Astrocyte of the spinal cord (primary cell): ENCODE measurements around the gene INSIG2.

ENCODE experiments used
- DNase-seq: peaks from one replicate; pipeline ENCODE4 v3.0.0; 2011; ENCODE audit warnings: low read depth, low spot score
- H3K4me3 ChIP-seq: 2 replicates; pipeline ENCODE4 v1.5.1; 2011; ENCODE audit warnings: low read depth, mild to moderate bottlenecking, low read length, moderate library complexity
- in situ Hi-C: cut with HindIII; loops from 2 replicates; pipeline ENCODE4 v1.10.0; 2017; ENCODE audit warnings: low sequenced_read_pairs
- TF ChIP-seq, protein P1 (sequence below): IDR thresholded peaks from 2 replicates; pipeline ENCODE4 v1.5.1; 2012; ENCODE audit warnings: low read depth, mild to moderate bottlenecking, low read length, inconsistent platforms

Gene INSIG2

DNA sequence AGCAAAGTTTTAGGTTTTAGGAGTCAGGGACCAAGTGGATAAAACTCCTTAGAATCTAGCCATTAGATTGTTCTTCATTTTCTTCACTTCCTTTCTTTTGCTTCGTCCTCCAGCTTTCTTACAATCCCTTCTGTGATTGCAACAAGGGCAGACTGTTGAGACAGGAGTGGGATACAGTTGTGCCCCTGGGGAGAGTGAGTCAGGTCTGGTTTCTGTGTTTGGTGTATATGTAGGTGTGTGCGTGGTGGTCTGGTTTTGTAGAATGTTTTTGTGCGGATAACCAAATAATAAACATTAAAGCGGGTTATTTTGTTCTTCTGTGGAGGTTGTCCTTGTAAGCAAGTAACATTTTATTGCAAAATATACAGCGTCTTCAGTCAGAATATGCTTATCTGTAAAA lies 7.3 kb downstream of the INSIG2 start:
- no peak overlapping the region for H3K4me3 ChIP-seq
- in situ Hi-C loops, result no loop called here
- TF ChIP-seq, protein P1, sequence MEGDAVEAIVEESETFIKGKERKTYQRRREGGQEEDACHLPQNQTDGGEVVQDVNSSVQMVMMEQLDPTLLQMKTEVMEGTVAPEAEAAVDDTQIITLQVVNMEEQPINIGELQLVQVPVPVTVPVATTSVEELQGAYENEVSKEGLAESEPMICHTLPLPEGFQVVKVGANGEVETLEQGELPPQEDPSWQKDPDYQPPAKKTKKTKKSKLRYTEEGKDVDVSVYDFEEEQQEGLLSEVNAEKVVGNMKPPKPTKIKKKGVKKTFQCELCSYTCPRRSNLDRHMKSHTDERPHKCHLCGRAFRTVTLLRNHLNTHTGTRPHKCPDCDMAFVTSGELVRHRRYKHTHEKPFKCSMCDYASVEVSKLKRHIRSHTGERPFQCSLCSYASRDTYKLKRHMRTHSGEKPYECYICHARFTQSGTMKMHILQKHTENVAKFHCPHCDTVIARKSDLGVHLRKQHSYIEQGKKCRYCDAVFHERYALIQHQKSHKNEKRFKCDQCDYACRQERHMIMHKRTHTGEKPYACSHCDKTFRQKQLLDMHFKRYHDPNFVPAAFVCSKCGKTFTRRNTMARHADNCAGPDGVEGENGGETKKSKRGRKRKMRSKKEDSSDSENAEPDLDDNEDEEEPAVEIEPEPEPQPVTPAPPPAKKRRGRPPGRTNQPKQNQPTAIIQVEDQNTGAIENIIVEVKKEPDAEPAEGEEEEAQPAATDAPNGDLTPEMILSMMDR, result no peak
- no peak for DNase-seq

DNA sequence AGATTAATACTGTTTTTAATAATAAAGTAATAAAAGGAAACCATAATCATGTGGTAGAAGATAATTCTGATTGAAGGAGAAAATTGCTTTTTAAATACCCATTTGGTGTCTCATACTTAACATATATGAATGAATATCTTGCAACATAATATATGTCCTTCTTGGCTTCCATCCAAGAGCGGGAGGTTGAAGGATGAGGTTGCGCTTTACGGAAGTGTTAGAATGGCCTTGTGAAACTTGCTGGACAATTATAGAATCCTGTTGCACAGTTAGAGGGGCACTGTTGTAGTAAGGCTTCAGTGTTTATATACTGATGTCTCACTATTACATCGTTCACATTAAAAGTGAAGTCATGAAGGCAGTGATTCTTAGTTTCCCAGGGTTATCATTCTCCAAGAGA lies 9.4 kb downstream of the INSIG2 start:
- DNase-seq, result no peak
- no peak overlapping the region for H3K4me3 ChIP-seq
- TF ChIP-seq, protein P1, result no peak
- in situ Hi-C loops, result no loop called here

DNA sequence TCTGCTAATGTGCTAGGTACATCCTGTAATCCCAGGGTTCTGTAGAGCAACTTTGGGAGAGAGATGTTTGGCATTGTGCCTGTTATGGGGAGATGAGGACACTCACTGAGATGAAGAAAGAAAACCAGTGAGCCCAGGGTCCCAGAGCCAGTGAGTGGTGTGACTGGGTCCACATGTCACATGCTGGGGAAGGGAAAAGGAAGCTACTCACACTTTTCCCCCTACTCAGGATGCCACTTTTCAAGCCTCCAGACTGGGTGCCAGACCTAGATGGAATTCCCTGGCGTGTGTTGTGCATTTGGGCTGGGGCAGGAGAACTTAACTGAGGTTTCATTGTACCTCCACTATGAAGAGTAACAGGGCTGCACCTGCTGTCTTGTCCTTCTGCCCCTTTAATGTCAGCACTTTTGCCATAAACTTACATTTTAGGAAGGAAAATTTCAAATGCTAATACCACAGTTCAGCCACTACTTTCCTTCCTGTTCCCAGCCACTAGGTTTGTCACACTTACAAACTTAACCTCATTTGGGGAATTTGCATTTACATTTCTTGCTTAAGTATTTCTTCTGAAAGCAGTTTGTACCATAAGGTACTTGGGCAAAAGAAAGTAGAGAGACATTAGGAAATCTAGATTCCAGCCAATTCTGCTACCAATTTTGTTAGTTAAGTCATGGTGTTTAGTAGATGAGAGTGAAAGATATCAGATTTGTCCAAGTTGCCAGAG lies 10.2 kb downstream of the INSIG2 start:
- H3K4me3 ChIP-seq, result no peak overlapping the region
- no peak for DNase-seq
- in situ Hi-C loops, result no loop called here
- TF ChIP-seq, protein P1, result no peak

DNA sequence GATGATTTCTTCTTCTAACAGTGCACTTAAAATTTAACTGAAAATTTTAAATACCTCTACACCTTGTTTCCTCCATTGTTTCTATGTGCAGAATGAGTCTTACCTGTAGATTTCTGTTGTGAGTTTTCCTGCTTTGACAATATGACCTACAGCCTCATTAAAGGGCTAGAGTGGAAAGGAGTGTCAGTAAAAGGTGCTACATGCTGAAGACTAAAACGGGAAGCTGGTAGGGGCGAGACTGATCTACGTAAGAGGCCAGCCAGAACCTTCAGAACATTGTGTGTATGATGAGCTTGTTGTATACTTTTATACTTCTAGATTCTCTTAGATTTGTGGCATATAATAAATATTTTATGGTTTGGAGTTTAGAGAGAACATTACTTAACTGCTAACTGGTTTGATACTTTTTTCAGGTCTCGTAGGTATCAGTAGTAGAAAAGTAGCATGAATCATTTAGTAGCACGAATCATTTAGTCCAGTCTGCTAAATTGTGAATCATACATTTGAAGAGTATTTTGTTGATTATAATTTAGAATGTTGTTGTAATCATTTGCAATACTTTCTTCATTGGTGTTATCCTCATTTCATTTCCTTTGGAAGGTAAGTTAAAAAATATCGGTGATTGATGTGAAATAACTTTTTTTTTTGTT lies 14.3 kb downstream of the INSIG2 start:
- TF ChIP-seq, protein P1, result no peak
- DNase-seq, result no peak
- H3K4me3 ChIP-seq, result no peak overlapping the region
- in situ Hi-C loops, result no loop called here

DNA sequence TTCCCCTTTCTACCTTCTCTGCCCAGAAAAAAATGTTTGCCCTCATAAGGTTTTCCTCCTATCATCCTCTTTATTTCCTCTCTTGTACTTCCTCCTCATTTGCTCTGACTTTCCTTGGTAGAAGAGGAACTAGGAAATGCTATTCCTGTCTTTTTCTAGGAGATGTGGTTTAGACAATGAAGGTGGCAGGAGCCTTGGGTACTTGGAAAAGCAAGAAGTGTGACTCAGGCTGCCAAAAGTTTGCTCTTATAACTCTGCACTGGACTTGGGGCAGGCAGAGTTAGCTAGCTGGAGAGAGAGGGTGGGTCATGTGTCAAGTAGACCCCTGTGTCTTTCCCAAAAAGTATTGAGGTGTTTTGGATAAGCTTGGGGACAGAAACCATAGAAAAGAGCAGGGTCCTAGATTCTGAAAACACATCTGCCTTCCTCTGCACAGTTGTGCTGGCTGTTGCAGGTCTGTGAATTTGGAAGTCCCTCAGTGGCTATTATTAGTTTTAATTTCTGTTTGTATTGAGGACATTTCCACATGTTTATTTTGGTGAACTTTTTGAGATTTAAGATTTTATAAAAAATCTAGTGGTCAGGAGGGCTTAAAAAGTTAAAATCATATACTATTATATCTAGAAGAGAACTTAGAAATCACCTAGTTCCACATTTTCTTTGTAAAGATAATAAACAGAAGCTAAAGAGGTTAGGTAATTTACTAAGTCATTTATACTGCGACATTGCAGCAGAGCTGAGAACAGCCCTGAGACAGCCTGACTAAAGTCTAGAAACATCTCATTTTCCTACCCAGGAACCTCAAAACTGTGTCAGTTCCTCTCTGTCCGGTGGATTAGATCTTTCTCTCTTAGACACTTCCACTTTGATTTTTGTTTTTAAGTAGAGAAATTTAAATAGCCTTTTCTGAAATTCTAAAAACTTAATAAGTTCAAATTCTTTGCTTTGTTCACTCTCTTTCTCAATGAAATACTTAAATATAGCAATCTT lies 16.0 kb downstream of the INSIG2 start:
- TF ChIP-seq, protein P1, result no peak

DNA sequence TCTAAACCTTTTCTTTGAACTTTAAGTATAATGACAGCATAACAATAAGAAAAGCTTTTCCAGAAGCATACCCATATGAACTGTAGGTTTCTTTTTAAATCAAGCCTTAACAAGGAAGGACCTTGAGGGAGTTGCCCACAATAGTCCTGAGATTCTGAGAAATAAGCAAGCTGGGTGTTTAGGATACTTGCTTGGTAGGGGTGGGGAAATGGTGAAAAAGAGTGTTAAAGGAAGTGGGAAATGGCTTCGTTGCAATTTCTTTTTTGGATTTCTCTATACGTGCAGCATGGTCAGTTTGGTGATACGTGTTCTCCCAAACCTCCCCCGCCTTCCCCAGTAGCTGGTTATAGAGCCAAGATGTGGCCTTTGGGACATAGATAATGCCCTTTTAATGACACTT lies 17.2 kb downstream of the INSIG2 start:
- no peak for DNase-seq
- no peak overlapping the region for H3K4me3 ChIP-seq
- TF ChIP-seq, protein P1, result no peak
- in situ Hi-C loops, result no loop called here

More for the DNA sequence above, 16.0 kb downstream of the INSIG2 start:
- in situ Hi-C loops, result no loop called here
- no peak for DNase-seq
- H3K4me3 ChIP-seq, result no peak overlapping the region
